ENCODE data around the gene CDK13.
"Not testable (repeated sequence)": the region's sequence is repeated elsewhere in the genome, so short reads cannot be mapped to it uniquely, and the experiment has no call there.

CDK13 gene

GRCh38 chr7:40098810-40099209, 148.8 kb downstream of the CDK13 start:
- DNase-seq (ENCODE audit: low read depth) = no peak

- DNase-seq (ENCODE audit: low read depth) = no peak
Measured at GRCh38 chr7:40099837-40100236, 149.8 kb downstream of the CDK13 start.

GRCh38 chr7:40101201-40101600, 151.1 kb downstream of the CDK13 start:
- no peak for DNase-seq (ENCODE audit: low read depth)

- no peak for DNase-seq (ENCODE audit: low read depth)
Measured at GRCh38 chr7:40102897-40103296, 152.8 kb downstream of the CDK13 start.

- DNase-seq (ENCODE audit: low read depth) = no peak
Measured at GRCh38 chr7:40105879-40106473, 155.9 kb downstream of the CDK13 start.

GRCh38 chr7:40115936-40116335, 165.9 kb downstream of the CDK13 start:
- no peak for DNase-seq (ENCODE audit: low read depth)

- DNase-seq (ENCODE audit: low read depth) = not testable (repeated sequence)
Measured at GRCh38 chr7:40117199-40117598, 167.1 kb downstream of the CDK13 start.

GRCh38 chr7:40118201-40118600, 168.1 kb downstream of the CDK13 start:
- not testable (repeated sequence) for DNase-seq (ENCODE audit: low read depth)

GRCh38 chr7:40120020-40120419, 170.0 kb downstream of the CDK13 start:
- DNase-seq (ENCODE audit: low read depth) = no peak

GRCh38 chr7:40122100-40122939, 172.3 kb downstream of the CDK13 start:
- DNase-seq (ENCODE audit: low read depth) = not testable (repeated sequence)

GRCh38 chr7:40122940-40123254, 172.8 kb downstream of the CDK13 start:
- DNase-seq (ENCODE audit: low read depth) = no peak

- no peak for DNase-seq (ENCODE audit: low read depth)
Measured at GRCh38 chr7:40133561-40134427, 183.7 kb downstream of the CDK13 start.

- peak; percentile 81 for DNase-seq (ENCODE audit: low read depth)
Measured at GRCh38 chr7:40134428-40135316, 184.6 kb downstream of the CDK13 start, which contains the start of the genes MPLKIP and SUGCT. Gene MPLKIP (minus strand): TSS chr7:40134622. CDS start chr7:40134567, 55 bp downstream. Gene SUGCT (plus strand): TSS chr7:40135005.

GRCh38 chr7:40135317-40135610, 185.2 kb downstream of the CDK13 start:
- no peak for DNase-seq (ENCODE audit: low read depth)

- no peak for DNase-seq (ENCODE audit: low read depth)
Measured at GRCh38 chr7:40137563-40137962, 187.5 kb downstream of the CDK13 start.

- no peak for DNase-seq (ENCODE audit: low read depth)
Measured at GRCh38 chr7:40138973-40139372, 188.9 kb downstream of the CDK13 start.

GRCh38 chr7:40139891-40140290, 189.8 kb downstream of the CDK13 start:
- DNase-seq (ENCODE audit: low read depth) = not testable (repeated sequence)

- DNase-seq (ENCODE audit: low read depth) = not testable (repeated sequence)
Measured at GRCh38 chr7:40141916-40142315, 191.9 kb downstream of the CDK13 start.

GRCh38 chr7:40145596-40146130, 195.6 kb downstream of the CDK13 start:
- DNase-seq (ENCODE audit: low read depth) = not testable (repeated sequence)

GRCh38 chr7:40147371-40148246, 197.6 kb downstream of the CDK13 start:
- no peak for DNase-seq (ENCODE audit: low read depth)

GRCh38 chr7:40148247-40148580, 198.2 kb downstream of the CDK13 start:
- DNase-seq (ENCODE audit: low read depth) = not testable (repeated sequence)
